Prostate gland (tissue), 2 donors: ENCODE results near the gene ZSCAN31.

ENCODE experiments used
- POLR2A ChIP-seq: fragments of 450-650 bp; IDR thresholded peaks from one replicate; pipeline ENCODE4 v1.6.1; 2016; ENCODE audit warnings: antibody characterized with exemption, mild to moderate bottlenecking
- TF ChIP-seq, protein P1 (sequence below), 4 experiments: fragments of 200-600 bp in 2 of 4; fragments of 450-650 bp in 2 of 4; sonication (generic) in 2 of 4; IDR thresholded peaks; 1 replicate in 3 of 4; 2 replicates in 1 of 4; pipeline ENCODE4 v1.5.1; 2016 to 2019; ENCODE audit warnings: antibody characterized with exemption in 4 of 4, mild to moderate bottlenecking in 2 of 4, moderate library complexity in 2 of 4

DNA sequence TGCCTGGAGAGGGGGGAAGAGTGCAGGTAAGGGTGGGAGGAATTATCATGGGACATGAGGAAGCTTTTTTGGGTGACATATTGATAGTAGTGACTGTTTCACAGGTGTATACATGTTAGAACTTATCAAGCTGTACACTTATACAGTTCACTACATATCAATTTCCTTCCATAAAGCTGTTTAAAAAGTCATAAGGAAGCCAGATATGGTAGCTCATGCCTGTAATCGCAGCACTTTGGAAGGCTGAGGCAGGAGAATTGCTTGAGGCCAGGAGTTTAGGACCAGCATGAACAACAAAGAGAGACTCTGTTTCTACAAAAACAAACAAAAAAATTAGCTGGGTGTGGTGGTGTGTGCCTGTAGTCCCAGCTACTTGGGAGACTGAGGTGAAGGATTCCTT is 41.9 kb upstream of the ZSCAN31 start:
- TF ChIP-seq, protein P1, sequence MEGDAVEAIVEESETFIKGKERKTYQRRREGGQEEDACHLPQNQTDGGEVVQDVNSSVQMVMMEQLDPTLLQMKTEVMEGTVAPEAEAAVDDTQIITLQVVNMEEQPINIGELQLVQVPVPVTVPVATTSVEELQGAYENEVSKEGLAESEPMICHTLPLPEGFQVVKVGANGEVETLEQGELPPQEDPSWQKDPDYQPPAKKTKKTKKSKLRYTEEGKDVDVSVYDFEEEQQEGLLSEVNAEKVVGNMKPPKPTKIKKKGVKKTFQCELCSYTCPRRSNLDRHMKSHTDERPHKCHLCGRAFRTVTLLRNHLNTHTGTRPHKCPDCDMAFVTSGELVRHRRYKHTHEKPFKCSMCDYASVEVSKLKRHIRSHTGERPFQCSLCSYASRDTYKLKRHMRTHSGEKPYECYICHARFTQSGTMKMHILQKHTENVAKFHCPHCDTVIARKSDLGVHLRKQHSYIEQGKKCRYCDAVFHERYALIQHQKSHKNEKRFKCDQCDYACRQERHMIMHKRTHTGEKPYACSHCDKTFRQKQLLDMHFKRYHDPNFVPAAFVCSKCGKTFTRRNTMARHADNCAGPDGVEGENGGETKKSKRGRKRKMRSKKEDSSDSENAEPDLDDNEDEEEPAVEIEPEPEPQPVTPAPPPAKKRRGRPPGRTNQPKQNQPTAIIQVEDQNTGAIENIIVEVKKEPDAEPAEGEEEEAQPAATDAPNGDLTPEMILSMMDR (IDR thresholded peaks at IDR 0.05): no peak
- no peak for TF ChIP-seq POLR2A
